Endothelial cell of umbilical vein (primary cell): ENCODE measurements around the gene RDM1. TPM values are rescaled to one million over a fixed set of nuclear protein-coding genes. Genes with fewer than 3 reads are reported as not detected.

Experiments
- BruUV-seq: library from RNA; stranded (reverse); fragments of 400-500 nt; replicated peaks from 2 replicates; lab custom pipeline; 2021; lab: Mats Ljungman, UMichigan
- CTCF ChIA-PET: fragments of 300-600, 350-600 bp; sonication (Branson Sonifier 250); formaldehyde crosslinking; loops from one replicate; lab custom pipeline; 2021; ENCODE audit warnings: antibody characterized with exemption, inconsistent platforms; lab: Charles Lee
- POLR2A ChIA-PET: fragments of 300-600, 350-600 bp; sonication (Branson Sonifier 250); formaldehyde crosslinking; loops from one replicate; lab custom pipeline; 2021; ENCODE audit warnings: antibody characterized with exemption, inconsistent platforms; lab: Charles Lee
- DNase-seq: peaks from one replicate; pipeline ENCODE4 v3.0.0-alpha.2; 2011; ENCODE audit warnings: low read depth, low spot score
- FAIRE-seq: peaks from 2 replicates; lab custom pipeline; 2011; peaks lifted over from hg19 to GRCh38; lab: Jason Lieb, UNC
- H2AFZ ChIP-seq: 2 replicates; pipeline ENCODE4 v1.6.0; 2012; ENCODE audit warnings: low read depth, low read length, control low read depth, inconsistent platforms
- H3K27ac ChIP-seq: 2 replicates; pipeline ENCODE4 v1.5.1; 2011; ENCODE audit warnings: low read depth, mild to moderate bottlenecking, control low read depth, low read length, moderate library complexity; ENCODE audit not compliant: insufficient read depth
- H3K27me3 ChIP-seq, 2 experiments: 2 replicates each; pipeline versions ENCODE4 v1.6.0 to v1.6.1; 2011; ENCODE audit warnings: low read length in 2 of 2, mixed read lengths in 1 of 2; ENCODE audit not compliant: control insufficient read depth in 2 of 2, insufficient read depth in 2 of 2
- H3K36me3 ChIP-seq, 2 experiments: 2 replicates in 1 of 2; 3 replicates in 1 of 2; pipeline ENCODE4 v1.5.1; 2011; ENCODE audit warnings: low read length in 2 of 2, mild to moderate bottlenecking in 1 of 2, moderate library complexity in 1 of 2; ENCODE audit not compliant: control insufficient read depth in 2 of 2, insufficient read depth in 2 of 2; ENCODE audit errors: extremely low read depth in 1 of 2
- H3K4me1 ChIP-seq: 3 replicates; pipeline ENCODE4 v1.5.1; 2011; ENCODE audit warnings: mild to moderate bottlenecking, low read length; ENCODE audit not compliant: control insufficient read depth, insufficient read depth; ENCODE audit errors: extremely low read depth
- H3K4me2 ChIP-seq: 2 replicates; pipeline ENCODE4 v1.6.1; 2011; ENCODE audit warnings: low read length, control low read depth, mixed read lengths; ENCODE audit not compliant: insufficient read depth
- H3K4me3 ChIP-seq, 3 experiments: fragments of 200-600 bp in 1 of 3; sonication (generic), shearing (Covaris generic) in 1 of 3; replicated peaks in 1 of 3; 2 replicates each; pipeline ENCODE4 v1.5.1; 2011 to 2016; ENCODE audit warnings: control low read depth in 3 of 3, low read length in 3 of 3, mild to moderate bottlenecking in 2 of 3, inconsistent platforms in 1 of 3, low read depth in 1 of 3, moderate library complexity in 1 of 3; ENCODE audit not compliant: insufficient read depth in 1 of 3
- H3K79me2 ChIP-seq: 2 replicates; pipeline ENCODE4 v1.6.0; 2012; ENCODE audit warnings: low read length, inconsistent platforms; ENCODE audit not compliant: control insufficient read depth, insufficient read depth
- H3K9ac ChIP-seq: replicated peaks from 2 replicates; pipeline ENCODE3; 2011; ENCODE audit warnings: low read length, control low read depth; ENCODE audit not compliant: insufficient read depth; ENCODE audit errors: extremely low read depth
- H3K9me1 ChIP-seq: replicated peaks from 3 replicates; pipeline ENCODE4 v1.6.0; 2011; ENCODE audit warnings: mild to moderate bottlenecking, low read length; ENCODE audit not compliant: control insufficient read depth, insufficient read depth; ENCODE audit errors: extremely low read depth
- H3K9me3 ChIP-seq: replicated peaks from 2 replicates; pipeline ENCODE4 v1.5.1; 2012; ENCODE audit warnings: low read length, inconsistent platforms; ENCODE audit not compliant: control insufficient read depth, insufficient read depth
- H4K20me1 ChIP-seq: replicated peaks from 2 replicates; pipeline ENCODE3; 2011; ENCODE audit warnings: mild to moderate bottlenecking, low read length; ENCODE audit not compliant: control insufficient read depth, insufficient read depth; ENCODE audit errors: extremely low read depth
- EZH2 ChIP-seq: IDR thresholded peaks from 2 replicates; pipeline ENCODE4 v1.6.1; 2012; ENCODE audit warnings: borderline replicate concordance, low read depth, mild to moderate bottlenecking, moderate library complexity, low read length, inconsistent platforms; ENCODE audit not compliant: severe bottlenecking
- FOS ChIP-seq: IDR thresholded peaks from 2 replicates; pipeline ENCODE4 v1.6.1; 2011; ENCODE audit warnings: mild to moderate bottlenecking, low read length, moderate library complexity, borderline replicate concordance; ENCODE audit not compliant: insufficient read depth
- GATA2 ChIP-seq: IDR thresholded peaks from 2 replicates; pipeline ENCODE4 v1.7.0; 2011; ENCODE audit warnings: low read depth, mild to moderate bottlenecking, moderate library complexity, mixed read lengths, low read length; ENCODE audit not compliant: insufficient read length, insufficient read depth
- JUN ChIP-seq: IDR thresholded peaks from 2 replicates; pipeline ENCODE4 v1.6.1; 2011; ENCODE audit warnings: borderline replicate concordance, low read depth; ENCODE audit not compliant: insufficient read length, insufficient read depth
- MYC ChIP-seq: IDR thresholded peaks from one replicate; pipeline ENCODE4 v1.6.1; 2011; ENCODE audit warnings: mild to moderate bottlenecking, low read depth, low read length
- POLR2A ChIP-seq: IDR thresholded peaks from 2 replicates; pipeline ENCODE4 v1.6.1; 2012; ENCODE audit warnings: low read depth, mild to moderate bottlenecking, control low read depth, low read length
- POLR2AphosphoS5 ChIP-seq: IDR thresholded peaks from 2 replicates; pipeline ENCODE4 v1.6.1; 2012; ENCODE audit warnings: low read depth, mild to moderate bottlenecking, control low read depth, low read length, moderate library complexity; ENCODE audit not compliant: insufficient read depth
- dilution Hi-C: fragments of 300-500 bp; cut with MboI; formaldehyde crosslinking; loops from one replicate; pipeline ENCODE4 v1.15.0; 2019; ENCODE audit warnings: low sequenced_read_pairs; ENCODE audit not compliant: extremely low pct_ligation_motif_present
- intact Hi-C: fragments of 100-400 bp; cut with micrococcal nuclease; formaldehyde crosslinking; loops from one replicate; pipeline ENCODE4 v1.10.0; 2022
- polyA plus RNA-seq, 4 experiments: library from polyadenylated mRNA; depleted of rRNA in 3 of 4; stranded (reverse) in 3 of 4; unstranded in 1 of 4; fragments of >200 nt; gene quantifications; 2 replicates each; pipeline versions ENCODE4 v1.2.1 to v1.2.3, GENCODE V29; 2011 to 2012; ENCODE audit warnings: missing spikeins in 1 of 4
- total RNA-seq: library from RNA; stranded (reverse); gene quantifications from 2 replicates; pipeline ENCODE4 v1.2.3, GENCODE V29; 2021
- TF ChIP-seq, protein P1 (sequence below): IDR thresholded peaks from 2 replicates; pipeline ENCODE4 v1.6.1; 2011; ENCODE audit not compliant: insufficient read depth, insufficient read length
- TF ChIP-seq, protein P2 (sequence below), 2 donors: IDR thresholded peaks; 1 replicate in 1 of 2; 2 replicates in 1 of 2; pipeline ENCODE4 v1.5.1; 2011; ENCODE audit warnings: low read length in 2 of 2, mild to moderate bottlenecking in 2 of 2, moderate library complexity in 2 of 2, control low read depth in 1 of 2, inconsistent platforms in 1 of 2, low read depth in 1 of 2; ENCODE audit not compliant: insufficient read depth in 1 of 2; ENCODE audit errors: extremely low read depth in 1 of 2

RDM1 gene
- total and polyA plus RNA-seq, 2 donors (not counting 3 experiments of a cell fraction or from before 2014, with no cell fraction given), result 0.12 to 0.46 TPM

DNA sequence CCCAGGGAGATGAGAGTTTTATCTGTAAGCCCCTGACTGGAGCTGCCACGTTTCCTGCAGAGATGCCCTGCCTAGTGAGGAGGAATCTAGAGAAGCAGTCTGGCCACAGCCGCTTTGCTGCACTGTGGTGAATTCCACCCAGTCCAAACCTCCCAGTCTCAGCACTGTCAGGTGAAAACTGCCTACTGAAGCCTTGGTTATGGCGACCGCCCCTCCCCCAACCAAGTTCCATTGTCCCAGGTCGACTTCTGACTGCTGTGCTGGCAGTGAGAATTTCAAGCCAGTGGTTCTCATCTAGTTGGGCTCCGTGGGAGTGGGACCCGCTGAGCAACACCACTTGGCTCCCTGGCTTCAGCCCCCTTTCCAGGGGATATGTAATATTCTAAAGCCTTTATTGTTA lies 23.1 kb upstream of the RDM1 start:
- intact Hi-C loops (no loop called here), dilution Hi-C loops (no loop called here)
- ChIA-PET CTCF (no interaction called here), POLR2A (no interaction called here)
- Histone ChIP-seq H3K9me1 (no peaks in the 10 kb centered on the region), H3K4me2 (no peak overlapping the region), H3K79me2 (no peaks in the 10 kb centered on the region), H3K4me3 (no peak overlapping the region), H4K20me1 (no peaks in the 10 kb centered on the region), H3K27ac (no peak overlapping the region), H3K36me3 (no peaks in the 10 kb centered on the region), H3K27me3 (peaks cover 2 to 5% of the 10 kb centered on the region in 2 experiments), H3K9ac (no peak overlapping the region), H3K9me3 (no peaks in the 10 kb centered on the region), H2AFZ (no peak overlapping the region), H3K4me1 (no peaks in the 10 kb centered on the region)
- no TSS peak for BruUV-seq
- TF ChIP-seq, protein P1, sequence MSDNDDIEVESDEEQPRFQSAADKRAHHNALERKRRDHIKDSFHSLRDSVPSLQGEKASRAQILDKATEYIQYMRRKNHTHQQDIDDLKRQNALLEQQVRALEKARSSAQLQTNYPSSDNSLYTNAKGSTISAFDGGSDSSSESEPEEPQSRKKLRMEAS, result no peak
- TF ChIP-seq GATA2 (no peak), MYC (no peak), POLR2A (no peak), EZH2 (no peak), JUN (no peak), POLR2AphosphoS5 (no peak), FOS (no peak)
- TF ChIP-seq, protein P2, sequence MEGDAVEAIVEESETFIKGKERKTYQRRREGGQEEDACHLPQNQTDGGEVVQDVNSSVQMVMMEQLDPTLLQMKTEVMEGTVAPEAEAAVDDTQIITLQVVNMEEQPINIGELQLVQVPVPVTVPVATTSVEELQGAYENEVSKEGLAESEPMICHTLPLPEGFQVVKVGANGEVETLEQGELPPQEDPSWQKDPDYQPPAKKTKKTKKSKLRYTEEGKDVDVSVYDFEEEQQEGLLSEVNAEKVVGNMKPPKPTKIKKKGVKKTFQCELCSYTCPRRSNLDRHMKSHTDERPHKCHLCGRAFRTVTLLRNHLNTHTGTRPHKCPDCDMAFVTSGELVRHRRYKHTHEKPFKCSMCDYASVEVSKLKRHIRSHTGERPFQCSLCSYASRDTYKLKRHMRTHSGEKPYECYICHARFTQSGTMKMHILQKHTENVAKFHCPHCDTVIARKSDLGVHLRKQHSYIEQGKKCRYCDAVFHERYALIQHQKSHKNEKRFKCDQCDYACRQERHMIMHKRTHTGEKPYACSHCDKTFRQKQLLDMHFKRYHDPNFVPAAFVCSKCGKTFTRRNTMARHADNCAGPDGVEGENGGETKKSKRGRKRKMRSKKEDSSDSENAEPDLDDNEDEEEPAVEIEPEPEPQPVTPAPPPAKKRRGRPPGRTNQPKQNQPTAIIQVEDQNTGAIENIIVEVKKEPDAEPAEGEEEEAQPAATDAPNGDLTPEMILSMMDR (IDR thresholded peaks at IDR 0.05; ENCODE audit: extremely low read depth in 1 of 2, insufficient read depth in 1 of 2, low read depth in 1 of 2, low read length in 2 of 2), result no peak
- no peak for FAIRE-seq
- no peak for DNase-seq
